ENCODE results near the gene RPL11.
"Not testable (repeated sequence)": the region's sequence is repeated elsewhere in the genome, so short reads cannot be mapped to it uniquely, and the experiment has no call there.

Gene RPL11

DNA sequence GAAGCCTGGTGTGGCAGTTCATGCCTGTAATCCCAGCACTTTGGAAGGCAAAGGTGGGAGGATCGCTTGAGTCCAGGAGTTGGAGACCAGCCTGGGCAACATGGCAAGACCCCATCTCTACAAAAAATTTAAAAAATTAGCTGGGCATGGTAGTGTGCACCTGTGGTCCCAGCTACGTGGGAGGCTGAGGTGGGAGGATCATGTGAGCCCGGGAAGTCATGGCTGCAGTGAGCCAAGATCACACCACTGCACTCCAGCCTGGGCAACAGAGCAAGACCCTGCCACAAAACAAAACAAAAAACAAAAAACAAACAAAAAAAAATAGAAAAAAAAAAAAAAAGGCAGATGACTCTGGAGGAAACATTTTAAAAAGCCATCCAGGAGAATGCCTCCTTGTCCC is 3.9 kb upstream of the RPL11 start:
- DNase-seq, result not testable (repeated sequence)

DNA sequence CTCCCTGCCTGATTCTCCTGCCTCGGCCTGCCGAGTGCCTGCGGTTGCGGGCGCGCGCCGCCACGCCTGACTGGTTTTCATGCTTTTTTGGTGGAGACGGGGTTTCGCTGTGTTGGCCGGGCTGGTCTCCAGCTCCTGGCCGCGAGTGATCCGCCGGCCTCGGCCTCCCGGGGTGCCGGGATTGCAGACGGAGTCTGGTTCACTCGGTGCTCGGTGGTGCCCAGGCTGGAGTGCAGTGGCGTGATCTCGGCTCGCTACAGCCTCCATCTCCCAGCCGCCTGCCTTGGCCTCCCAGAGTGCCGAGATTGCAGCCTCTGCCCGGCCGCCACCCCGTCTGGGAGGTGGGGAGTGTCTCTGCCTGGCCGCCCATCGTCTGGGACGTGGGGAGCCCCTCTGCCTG is 3.3 kb upstream of the RPL11 start:
- not testable (repeated sequence) for DNase-seq

GRCh38 chr1:23692308-23692871 is 784 bp downstream of the RPL11 start:
- no peak for DNase-seq

- no peak for DNase-seq
These were observed 2.0 kb downstream of the RPL11 start for GRCh38 chr1:23693599-23693998.

DNA sequence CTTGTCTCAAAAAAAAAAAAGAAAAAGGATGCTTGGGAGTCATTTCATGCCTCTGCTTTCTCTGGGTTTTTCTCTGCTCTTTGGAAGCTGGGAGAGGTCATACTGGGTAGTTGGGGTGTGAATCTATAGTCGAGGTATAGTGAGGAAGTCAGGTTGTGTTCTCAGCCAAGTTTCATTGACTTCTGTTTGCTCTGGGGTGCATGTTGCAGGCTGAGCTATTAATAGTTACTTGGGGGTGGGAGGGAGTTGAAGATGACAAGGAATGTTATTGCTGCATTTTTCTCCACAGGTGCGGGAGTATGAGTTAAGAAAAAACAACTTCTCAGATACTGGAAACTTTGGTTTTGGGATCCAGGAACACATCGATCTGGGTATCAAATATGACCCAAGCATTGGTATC is 2.8 kb downstream of the RPL11 start:
- DNase-seq, result no peak

DNA sequence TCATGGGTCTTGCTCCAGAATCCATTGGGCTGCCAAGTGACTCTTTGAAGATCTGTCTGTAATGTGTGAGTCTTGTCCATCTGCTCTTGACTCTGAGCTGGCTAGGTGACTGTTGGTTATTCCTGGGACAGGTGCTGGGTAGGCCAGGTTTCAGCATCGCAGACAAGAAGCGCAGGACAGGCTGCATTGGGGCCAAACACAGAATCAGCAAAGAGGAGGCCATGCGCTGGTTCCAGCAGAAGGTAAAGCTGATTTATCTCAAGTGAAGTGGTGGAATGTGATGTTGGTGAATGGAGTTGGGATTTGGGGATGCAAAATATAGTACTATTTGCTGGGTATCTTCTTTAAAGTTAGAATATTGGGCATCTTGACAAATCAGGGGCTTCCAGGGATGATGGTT is 4.1 kb downstream of the RPL11 start:
- DNase-seq, result no peak

DNA sequence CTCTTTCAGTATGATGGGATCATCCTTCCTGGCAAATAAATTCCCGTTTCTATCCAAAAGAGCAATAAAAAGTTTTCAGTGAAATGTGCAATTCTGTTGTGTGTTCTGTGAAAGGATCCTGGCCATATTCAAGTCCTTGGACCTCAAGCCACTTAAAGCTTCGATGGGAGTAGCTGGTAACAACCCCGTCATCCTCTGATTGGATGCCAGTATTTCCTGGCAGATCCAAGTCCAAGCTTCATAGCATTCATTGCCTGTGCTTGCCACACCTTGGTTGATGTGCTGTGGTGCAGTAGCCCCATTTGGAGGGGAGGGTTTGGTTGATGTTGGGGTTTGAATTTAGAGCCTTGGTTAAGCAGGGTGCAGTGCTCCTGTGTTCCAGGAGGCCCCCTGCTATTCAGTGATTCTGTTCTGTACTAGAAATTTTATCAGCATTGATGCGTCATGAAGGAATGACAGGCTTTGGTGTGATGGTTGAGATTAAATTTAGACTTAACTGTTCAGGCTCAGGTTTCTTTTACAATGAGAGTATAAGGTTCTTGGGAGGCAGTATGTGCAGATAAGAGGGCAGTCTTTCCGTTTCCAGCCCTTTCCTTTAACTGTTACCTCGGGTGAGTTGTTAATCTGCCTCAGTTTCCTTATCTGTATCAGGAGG is 4.9 kb downstream of the RPL11 start:
- DNase-seq, result no peak

DNA sequence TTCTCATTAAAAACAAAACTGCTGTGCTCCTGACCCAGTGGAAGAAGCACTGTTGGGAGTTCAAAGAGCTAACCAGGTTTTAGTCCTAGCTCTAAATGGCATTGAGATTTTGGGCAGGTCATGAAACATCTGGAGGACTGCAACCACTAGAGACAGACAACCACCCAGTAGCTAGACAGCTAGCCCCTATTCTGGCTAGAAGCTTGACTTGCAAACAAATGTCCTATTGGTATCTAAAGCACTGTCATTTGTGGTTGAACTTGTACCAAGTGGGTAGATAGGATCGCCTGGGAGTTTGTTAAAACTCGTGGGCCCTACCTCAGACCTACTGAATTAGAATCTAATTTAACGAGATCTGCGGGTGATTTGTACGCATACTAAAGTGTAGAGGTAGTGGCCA is 6.9 kb downstream of the RPL11 start:
- no peak for DNase-seq

DNA sequence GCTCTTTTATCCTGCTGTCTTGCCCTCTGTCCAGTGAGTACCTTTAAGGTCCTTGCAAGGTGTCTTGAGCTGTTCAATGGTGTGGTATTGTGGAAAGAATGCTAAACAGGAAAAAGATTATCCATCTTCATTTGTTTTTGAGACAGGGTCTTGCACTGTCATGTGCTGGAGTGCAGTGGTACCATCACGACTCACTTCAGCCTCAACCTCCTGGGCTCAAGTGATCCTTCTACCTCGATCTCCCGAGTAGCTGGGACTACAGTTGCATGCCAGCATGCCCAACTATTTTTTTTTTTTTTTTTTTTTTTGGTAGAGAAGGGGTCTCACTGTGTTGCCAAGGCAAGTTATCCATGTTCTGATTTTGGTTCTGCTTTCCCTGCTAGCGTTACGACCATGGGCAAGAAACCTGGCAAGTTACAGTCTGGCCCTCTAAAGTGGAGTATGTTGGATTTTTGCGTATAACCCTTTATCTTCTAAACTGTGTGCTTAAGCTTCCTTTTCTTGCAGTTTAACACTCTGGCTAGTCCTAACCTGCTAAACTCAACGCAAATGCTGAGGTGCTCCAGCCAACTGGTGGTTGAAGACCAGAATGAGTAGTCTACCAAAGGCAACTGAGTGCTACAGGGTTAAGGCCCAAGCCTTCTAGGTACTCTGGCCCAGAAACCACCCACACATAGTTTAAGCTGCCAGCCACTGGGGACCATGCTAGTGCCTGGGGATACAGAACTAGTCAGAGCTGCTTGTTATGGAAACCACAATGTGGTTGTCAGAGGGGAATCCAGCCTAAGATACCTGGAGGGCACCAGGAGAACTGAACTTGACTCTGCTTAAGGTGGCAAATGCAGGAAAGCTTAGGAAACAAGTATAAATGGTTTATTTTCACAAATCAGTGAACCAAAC is 7.9 kb downstream of the RPL11 start:
- DNase-seq, result peak; percentile 61

DNA sequence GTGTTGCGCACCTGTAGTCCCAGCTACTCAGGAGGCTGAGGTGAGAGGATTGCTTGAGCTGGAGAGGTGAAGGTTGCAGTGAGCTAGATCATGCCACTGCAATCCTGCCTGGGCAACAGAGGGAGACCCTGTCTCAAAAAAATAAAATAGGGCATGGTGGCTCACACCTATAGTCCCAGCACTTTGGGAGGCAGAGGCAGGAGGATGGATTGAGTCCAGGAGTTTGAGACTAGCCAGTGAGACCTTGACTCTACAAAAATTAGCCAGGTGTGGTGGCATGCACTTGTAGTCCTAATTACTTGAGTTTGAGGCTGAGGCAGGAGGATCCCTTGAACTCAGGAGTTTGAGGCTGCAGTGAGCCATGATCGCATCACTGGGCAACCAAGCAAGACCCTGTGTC is 9.7 kb downstream of the RPL11 start:
- no peak for DNase-seq

- no peak for DNase-seq
These were observed 10.4 kb downstream of the RPL11 start for GRCh38 chr1:23701996-23702395.

GRCh38 chr1:23704834-23705495 is 13.4 kb downstream of the RPL11 start:
- no peak for DNase-seq

DNA sequence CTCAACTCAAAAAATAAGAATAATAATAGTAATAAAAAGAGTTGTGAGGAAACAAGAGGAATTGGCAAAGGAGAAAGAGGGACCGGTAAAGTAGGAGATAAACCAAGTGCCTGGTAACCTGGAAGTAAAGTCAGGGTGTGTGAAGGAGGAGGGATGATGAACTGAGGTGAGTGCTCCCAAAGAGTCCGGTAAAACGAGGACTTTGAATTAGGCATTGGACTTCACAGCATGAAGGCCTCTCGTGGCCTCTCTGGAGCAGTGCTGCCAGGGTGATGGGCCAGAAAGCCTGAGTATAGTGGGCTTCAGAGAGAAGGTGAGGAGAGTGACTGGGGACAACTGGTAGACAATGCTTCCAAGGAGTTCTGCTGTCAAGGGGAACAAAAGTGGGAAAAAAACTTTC is 17.6 kb downstream of the RPL11 start:
- DNase-seq, result no peak

- DNase-seq, result peak; percentile 86
These were observed 26.9 kb downstream of the RPL11 start for GRCh38 chr1:23718482-23718881.

DNA sequence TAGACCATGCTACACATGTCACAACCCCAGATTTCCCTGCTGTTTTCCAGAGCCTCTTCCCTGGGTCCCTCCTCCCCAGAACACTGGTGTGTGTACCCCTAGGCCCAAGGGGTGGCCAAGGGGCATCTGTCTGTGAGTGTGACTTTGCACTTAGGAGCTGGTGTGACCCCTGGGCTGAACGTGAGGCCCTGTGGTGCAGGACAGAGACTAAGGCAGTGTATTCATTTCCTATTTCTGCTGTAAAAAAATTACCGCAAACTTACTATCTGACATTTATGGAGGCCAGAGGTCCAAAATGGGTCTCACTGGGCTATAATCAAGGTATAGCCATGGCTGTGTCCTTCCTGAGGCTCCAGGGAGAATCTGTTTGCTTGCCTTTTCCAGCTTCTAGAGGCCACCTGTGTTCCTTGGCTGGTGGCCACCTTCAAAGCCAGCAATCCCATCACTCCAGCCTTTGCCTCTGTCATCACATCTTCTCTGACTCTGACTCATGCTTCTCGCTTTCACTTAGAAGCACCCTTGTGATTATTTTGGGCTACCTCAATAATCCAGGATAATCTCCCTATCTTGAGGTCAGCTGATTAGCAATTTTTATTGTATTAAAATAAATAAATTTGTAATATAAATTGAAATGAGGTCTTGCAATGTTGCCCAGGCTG is 27.7 kb downstream of the RPL11 start:
- DNase-seq, result no peak

GRCh38 chr1:23720256-23720995 is 28.8 kb downstream of the RPL11 start:
- DNase-seq, result no peak

- DNase-seq, result no peak
These were observed 31.0 kb downstream of the RPL11 start for GRCh38 chr1:23722652-23723051.

DNA sequence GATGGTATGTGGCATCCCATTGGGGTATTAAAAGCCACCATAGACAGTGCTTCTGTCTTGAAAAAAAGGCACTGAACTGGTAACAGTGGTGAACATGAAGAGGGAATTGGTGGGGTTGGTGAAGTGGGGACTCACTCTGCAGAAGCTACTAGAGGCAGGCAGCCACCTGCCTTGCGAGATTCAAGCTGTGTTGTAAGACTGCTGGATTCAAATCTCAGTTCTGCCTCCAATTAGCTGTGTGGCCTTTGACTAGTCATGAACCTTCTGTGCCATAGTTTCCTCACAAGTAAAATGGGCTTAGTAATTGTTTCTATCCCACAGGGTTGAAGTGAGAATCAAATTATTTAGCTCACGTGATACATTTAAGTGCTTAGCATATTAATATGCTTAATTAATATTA is 35.1 kb downstream of the RPL11 start:
- no peak for DNase-seq

GRCh38 chr1:23727362-23727811 is 35.8 kb downstream of the RPL11 start:
- DNase-seq, result no peak

DNA sequence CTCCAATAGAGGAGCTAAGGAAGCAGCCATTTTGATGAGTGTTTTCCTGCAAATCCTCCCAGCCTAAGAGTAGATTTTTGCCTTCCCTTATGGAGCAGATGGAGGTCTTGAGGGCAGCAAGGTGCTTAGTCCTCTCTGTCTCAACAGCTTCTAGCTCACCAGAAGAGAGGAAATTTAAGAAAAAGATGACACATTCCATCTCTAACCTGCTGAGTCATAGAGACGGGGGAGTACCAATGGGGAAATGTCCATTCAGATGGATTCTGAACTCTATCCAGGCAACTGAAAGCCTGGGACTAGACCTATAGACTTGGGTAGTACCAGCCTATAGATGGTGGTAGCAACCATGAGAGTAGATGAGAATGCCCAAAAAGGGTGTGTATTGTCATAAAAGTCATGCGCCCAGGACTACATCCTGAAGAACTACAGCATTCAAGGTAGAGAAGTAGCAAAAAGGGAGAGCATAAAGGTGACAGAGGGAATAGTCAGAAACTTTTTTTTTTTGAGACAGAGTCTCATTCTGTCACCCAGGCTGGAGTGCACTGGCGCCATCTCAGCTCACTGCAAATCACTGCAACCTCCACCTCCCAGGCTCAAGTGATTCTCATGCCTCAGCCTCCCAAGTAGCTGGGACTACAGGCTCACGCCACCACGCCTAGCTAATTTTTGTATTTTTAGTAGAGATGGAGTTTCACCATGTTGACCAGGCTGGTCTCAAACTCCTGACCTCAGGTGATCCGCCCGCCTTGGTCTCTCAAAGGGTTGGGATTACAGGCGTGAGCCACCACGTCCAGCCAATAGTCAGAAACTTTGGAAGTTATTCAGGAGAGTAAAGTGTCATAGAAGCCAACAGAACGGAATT is 41.0 kb downstream of the RPL11 start:
- no peak for DNase-seq

DNA sequence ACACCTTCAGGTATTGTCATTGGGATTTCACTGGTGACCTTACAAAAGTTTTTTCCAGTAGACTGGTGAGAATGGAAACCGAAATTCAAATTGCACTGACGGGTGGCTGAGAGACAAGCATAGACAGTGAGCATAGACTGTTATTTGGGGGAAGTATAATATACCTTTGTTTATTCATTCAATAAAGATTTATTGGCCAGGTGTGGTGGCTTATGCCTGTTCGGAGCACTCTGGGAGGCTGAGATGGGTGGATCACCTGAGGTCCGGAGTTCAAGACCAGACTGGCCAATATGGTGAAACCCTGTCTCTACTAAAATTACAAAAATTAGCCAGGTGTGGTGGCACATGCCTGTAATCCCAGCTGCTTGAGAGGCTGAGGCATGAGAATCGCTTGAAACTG is 41.7 kb downstream of the RPL11 start:
- DNase-seq, result not testable (repeated sequence)
